ENCODE results near the gene DHCR24. TPM values are rescaled to one million over a fixed set of nuclear protein-coding genes. Genes with fewer than 3 reads are reported as not detected.

The DHCR24 gene
- total RNA-seq, 4 donors from 2014 or later: 5.3 to 36.1 (median 13.7) TPM

DNA sequence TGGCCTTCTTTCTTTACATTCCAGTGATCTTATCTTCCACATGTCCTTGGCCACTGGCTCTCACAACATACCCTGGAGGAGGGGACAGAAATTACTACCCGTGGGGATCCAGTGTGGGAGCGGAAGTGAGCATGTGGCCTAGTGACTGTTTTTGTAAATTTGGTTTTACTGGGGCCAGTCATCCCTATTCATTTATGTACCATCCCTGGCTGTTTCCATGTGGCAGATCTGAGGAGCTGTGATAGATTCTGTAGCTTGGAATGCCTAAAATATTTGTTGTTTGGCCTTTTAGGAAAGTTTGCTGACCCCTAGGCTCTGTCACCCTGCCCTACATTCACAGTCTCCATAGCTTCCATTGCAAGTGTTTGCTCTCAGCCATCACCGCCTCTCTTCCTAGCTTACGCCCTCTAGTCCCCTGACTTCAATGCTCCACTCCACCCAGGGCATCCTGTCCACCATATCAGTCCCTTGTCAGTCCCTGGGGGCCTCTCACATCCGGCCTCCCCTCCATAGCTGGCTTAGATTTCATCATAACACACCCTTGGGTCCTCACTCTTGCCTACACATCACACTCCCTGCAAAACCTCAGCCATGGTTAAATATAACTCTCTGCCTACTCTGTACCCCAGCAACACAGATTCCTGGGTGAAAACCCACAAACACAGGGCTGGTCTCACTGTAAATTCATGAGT is 25.8 kb downstream of the DHCR24 start:
- no peak for DNase-seq
- Histone ChIP-seq H3K27me3 (no peaks in the 10 kb centered on the region), H3K4me1 (no peaks in the 10 kb centered on the region), H3K4me3 (no peak overlapping the region), H3K27ac (no peak overlapping the region), H3K36me3 (no peaks in the 10 kb centered on the region), H3K9me3 (no peaks in the 10 kb centered on the region)
- no peak for TF ChIP-seq POLR2A (IDR thresholded peaks at IDR 0.05)
- TF ChIP-seq, protein P1, sequence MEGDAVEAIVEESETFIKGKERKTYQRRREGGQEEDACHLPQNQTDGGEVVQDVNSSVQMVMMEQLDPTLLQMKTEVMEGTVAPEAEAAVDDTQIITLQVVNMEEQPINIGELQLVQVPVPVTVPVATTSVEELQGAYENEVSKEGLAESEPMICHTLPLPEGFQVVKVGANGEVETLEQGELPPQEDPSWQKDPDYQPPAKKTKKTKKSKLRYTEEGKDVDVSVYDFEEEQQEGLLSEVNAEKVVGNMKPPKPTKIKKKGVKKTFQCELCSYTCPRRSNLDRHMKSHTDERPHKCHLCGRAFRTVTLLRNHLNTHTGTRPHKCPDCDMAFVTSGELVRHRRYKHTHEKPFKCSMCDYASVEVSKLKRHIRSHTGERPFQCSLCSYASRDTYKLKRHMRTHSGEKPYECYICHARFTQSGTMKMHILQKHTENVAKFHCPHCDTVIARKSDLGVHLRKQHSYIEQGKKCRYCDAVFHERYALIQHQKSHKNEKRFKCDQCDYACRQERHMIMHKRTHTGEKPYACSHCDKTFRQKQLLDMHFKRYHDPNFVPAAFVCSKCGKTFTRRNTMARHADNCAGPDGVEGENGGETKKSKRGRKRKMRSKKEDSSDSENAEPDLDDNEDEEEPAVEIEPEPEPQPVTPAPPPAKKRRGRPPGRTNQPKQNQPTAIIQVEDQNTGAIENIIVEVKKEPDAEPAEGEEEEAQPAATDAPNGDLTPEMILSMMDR (IDR thresholded peaks at IDR 0.05): no peak
- intact Hi-C loops (cut with DNase I; ENCODE audit: low total_unique reads): no loop called here

DNA sequence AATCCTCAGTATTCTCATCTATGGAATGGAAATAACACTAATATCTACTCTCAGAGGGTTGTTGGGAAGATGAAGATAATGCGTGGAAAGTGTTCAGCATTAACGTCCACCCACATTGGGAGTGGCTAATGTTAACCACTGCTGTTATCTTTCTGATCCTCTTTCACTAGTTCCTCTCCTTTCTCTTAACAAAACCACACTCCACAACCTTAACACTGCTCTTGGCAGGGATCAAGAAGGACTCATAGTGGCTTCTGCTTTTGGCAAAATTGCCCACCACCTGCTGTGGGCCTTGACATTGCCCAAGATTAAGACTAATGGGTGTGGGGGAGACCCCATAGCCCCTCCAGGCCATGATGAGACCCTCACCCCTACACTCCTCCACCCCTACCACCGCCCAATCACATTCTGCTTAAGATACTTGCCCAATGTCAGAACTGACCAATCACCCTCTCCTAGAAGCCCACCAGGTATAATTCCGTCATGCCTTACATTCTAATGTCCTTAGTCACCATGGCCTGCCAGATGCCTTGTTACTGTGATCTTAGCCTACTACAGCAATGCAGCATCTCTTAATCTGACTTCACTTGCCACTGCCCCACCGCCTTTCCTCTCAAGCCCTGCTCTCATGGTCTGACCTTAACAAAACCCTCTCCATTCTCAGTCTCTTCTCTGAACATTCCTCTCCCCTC is 27.1 kb downstream of the DHCR24 start:
- Histone ChIP-seq H3K9me3 (no peaks in the 10 kb centered on the region), H3K27me3 (no peaks in the 10 kb centered on the region), H3K36me3 (no peaks in the 10 kb centered on the region), H3K4me3 (no peak overlapping the region), H3K27ac (no peak overlapping the region), H3K4me1 (no peaks in the 10 kb centered on the region)
- no peak for DNase-seq
- TF ChIP-seq POLR2A (IDR thresholded peaks at IDR 0.05): no peak
- TF ChIP-seq, protein P1 (IDR thresholded peaks at IDR 0.05): no peak
- intact Hi-C loops (cut with DNase I; ENCODE audit: low total_unique reads): no loop called here

DNA sequence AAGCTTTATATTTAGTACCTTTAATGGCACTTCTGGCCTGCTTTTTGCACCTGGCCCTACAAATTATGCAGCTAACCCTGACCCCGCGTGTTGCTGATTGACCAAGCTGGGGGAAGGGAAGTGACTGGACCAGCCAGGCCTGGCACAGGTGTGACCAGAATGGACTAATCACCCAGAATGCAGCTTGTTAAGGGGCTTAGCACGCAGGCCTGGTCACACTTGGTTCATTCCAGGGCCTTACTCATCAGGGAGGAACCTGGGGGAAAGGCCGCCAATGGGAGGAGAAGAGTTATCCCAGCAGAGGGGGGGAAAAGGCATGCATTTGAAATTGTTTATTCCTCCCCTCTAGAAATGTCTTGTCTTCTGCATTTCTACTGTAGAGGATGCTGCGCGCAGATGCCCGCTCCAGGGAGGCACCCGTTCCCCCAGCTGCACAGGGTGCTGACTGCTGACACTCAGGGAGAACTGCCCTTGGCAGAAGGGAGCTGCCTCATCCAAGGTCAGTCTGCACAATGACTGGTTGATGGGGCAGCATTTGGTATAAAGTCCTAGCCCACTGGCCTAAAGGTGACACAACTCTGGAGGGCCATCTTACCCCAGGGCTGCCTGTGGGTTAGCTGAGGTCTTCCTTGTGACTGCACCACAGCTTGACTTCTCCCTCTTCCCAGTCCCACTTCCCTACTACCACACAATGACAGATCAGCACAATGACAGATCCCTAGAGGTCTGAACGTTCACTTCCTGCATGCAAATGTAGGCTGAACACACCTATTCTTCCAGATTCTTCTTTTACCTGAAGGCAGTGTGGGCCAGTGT is 29.0 kb downstream of the DHCR24 start:
- H3K9me3 ChIP-seq: no peaks in the 10 kb centered on the region
- no peak overlapping the region for H3K4me3 ChIP-seq
- H3K27me3 ChIP-seq: no peaks in the 10 kb centered on the region
- TF ChIP-seq, protein P1 (IDR thresholded peaks at IDR 0.05): no peak
- TF ChIP-seq POLR2A (IDR thresholded peaks at IDR 0.05): no peak
- no peaks in the 10 kb centered on the region for H3K4me1 ChIP-seq
- no peak for DNase-seq
- H3K36me3 ChIP-seq: no peaks in the 10 kb centered on the region
- H3K27ac ChIP-seq: no peak overlapping the region
- intact Hi-C loops (cut with DNase I; ENCODE audit: low total_unique reads): no loop called here

DNA sequence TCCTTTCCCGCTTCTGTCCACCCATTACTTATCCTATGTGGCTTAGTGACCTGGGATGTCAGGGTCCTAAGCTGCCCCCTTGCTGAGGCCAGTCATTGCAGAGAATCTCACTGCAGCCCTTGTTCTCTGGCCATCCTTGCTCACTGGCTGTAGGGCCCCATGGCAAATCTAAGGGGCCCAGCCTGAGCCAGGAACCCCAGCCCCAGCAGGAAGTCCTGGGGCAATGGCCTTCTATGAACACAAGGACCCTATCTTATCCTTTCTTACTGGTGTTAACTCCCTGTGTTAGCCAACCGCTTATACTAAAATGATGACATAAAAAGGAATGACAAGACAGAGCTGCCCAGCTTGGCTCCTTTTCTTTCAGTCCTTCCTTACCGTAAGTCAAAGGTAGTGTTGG is 29.9 kb downstream of the DHCR24 start:
- intact Hi-C loops (cut with DNase I; ENCODE audit: low total_unique reads): no loop called here
- Histone ChIP-seq H3K4me3 (no peak overlapping the region), H3K4me1 (no peaks in the 10 kb centered on the region), H3K36me3 (no peaks in the 10 kb centered on the region), H3K27me3 (no peaks in the 10 kb centered on the region), H3K27ac (no peak overlapping the region), H3K9me3 (no peaks in the 10 kb centered on the region)
- TF ChIP-seq, protein P1 (IDR thresholded peaks at IDR 0.05): no peak
- DNase-seq: no peak
